NCI-H2081 treated with DMSO at 0.1 percent for 48 hours (cell line): ENCODE data around the gene TRIM62.
"Not testable (repeated sequence)": the region's sequence is repeated elsewhere in the genome, so short reads cannot be mapped to it uniquely, and the experiment has no call there.

Experiments used
- DNase-seq: peaks from one replicate; lab custom pipeline; 2025; lab: John Stamatoyannopoulos, UW

The TRIM62 gene

DNA sequence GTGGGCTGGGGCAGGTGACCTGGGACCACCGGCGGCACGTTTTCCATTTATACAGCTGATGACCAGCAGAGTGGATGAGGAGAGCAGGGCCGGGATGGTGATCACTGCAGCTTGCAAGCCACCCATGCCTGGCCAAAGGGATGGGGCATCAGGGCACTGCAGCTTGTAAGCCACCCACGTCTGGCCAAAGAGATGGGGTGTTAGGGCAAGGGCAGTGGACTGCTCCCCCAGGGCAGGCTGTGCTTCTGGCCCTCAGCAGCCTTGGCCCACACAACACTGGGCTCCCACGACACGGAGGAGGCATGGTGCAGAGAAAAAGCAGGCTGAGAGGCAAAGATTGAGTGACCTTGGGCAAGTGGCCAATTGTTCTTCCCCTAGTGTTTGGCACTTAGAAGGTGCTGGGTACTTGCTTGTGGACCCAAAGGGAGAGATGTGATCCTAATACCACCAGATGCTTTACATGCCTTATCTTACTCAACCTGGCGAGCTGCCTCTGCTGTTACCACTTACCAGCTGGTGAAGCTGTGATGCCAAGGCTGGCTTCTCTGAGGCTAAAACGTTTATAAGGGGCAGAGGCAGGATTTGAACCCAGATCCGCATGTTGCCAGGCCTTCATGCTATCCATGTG lies 48.3 kb downstream of the TRIM62 start:
- no peak for DNase-seq

DNA sequence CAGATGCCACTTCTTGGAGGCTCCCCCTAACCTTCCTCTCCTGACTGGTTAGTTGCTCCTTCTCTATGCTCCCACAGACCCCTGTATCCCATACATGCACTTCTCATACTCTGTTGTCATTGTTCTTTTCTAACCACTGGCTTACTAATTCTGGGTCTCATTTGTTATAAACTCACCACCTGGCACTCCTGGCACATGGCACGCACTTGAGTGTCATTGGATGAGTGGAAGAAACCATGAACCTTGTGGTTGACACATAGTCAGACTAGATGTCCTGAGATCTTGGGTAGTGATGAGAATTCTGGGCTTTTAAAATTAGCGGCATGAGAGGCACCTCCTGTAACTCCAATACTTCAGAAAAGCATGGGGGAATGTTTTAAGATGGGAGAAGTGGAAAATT lies 49.3 kb downstream of the TRIM62 start:
- no peak for DNase-seq

GRCh38 chr1:33131191-33131590 lies 50.7 kb downstream of the TRIM62 start:
- DNase-seq = no peak

GRCh38 chr1:33130297-33130696 lies 51.5 kb downstream of the TRIM62 start:
- no peak for DNase-seq

DNA sequence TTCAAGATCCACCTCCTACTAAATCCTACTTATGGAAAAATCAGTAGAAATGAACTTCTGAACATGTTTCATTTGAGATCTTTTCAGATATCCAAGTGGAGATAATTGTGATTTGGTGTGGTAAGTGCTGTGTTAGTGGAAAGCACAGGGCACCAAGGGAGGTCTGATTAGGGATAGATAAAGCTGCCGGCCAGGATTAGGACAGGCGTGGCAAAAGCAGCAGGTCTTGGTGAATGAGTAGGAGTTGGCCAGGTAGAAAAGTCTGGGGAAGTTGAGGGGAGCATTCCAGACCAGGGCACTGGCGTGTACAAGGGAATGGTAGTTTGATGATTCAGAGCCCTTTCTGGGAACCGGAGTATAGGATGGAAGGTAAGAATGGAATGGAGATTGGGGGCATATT lies 53.1 kb downstream of the TRIM62 start:
- DNase-seq = no peak

GRCh38 chr1:33127001-33127823 lies 54.6 kb downstream of the TRIM62 start:
- peak; percentile 99 for DNase-seq

DNA sequence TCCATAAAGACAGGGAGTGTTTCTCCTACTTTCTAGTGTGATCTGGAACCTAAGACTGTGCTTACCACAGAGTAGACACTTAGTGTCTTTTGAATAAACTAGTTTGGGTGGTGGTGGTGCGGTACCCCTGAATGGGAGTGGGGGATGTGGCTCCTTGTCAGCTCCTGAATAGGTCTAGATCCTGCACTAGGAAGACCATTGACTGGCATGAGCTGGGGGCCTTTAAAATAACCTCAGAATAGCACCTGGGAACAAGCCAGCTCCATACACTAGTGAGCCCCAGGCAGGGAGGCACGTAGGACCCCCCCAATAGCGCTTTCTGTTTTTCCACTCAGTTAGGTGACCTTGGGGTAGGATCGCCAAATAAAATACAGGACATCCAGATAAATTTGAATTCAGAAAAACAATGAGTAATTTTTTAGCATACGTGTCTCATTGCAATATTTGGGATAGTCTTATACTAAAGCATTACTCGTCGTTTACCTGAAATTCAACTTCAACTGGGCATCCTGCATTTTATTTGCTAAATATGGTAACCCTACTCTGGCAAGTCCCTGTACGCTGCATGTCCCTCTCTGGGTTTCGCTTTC lies 55.3 kb downstream of the TRIM62 start:
- no peak for DNase-seq

DNA sequence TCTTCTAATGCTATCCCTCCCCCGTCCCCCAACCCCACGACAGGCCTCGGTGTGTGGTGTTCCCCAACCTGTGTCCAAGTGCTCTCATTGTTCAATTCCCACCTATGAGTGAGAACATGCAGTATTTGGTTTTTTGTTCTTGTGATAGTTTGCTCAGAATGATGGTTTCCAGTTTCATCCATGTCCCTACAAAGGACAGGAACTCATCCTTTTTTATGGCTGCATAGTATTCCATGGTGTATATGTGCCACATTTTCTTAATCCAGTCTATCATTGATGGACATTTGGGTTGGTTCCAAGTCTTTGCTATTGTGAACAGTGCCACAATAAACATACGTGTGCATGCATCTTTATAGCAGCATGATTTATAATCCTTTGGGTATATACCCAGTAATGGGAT lies 57.2 kb downstream of the TRIM62 start:
- DNase-seq = not testable (repeated sequence)

GRCh38 chr1:33123266-33123665 lies 58.6 kb downstream of the TRIM62 start:
- DNase-seq = no peak

DNA sequence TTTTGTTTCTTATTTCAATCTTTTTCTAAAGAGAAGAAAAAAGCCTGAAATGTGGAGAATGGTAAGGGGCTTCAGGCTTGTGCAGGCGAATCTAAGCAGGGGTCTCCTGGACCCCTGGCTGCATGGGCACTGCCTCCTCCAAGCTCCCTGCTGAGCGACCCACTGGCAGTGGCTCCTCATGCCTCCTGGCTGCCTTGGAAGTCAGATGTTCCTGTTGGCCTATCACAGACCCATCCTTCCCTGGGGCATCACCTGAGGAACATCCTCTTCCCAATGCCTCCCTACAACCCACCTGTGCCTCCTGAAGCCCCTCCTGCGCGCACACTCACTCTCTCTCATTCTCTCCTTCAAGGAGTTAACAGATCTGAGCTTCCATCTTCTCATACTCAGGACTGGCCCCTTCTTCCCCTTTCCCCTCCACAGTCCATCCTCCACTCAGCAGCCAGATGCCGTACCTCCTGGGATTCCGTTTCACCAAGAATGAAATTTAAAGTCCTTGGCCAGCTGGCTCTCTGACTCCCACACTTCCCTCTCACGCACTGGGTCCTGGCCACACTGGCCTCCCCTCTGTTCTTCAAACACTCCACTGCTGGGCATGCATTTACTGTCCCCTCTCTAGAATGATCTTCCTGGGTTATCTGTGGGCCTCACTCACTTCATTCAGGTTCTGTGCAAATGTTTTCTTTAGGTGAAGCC lies 59.2 kb downstream of the TRIM62 start:
- no peak for DNase-seq

GRCh38 chr1:33121728-33122127 lies 60.1 kb downstream of the TRIM62 start:
- DNase-seq = no peak

- DNase-seq = no peak
These were observed 61.2 kb downstream of the TRIM62 start for GRCh38 chr1:33120436-33121231.

GRCh38 chr1:33119532-33120217 lies 62.2 kb downstream of the TRIM62 start:
- DNase-seq = no peak

DNA sequence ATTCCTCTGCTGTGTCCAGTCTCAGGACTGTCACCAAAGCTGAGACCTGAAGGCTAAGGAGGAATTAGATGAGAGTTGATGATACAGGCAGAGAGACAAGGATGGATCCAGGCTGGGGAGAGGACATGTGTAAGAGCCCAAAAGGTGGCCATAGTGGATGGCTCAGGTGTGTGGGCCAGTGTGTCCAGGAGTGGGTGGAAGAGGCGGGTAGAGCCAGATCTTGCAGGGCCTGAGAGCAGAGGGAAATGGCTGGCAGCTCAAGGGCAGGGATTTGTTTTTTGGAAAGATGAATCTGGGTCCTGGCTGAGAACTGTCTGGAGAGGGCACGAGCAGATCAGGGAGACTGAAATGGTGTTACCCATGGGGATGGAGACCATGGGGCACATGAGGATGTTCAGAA lies 62.8 kb downstream of the TRIM62 start:
- no peak for DNase-seq

DNA sequence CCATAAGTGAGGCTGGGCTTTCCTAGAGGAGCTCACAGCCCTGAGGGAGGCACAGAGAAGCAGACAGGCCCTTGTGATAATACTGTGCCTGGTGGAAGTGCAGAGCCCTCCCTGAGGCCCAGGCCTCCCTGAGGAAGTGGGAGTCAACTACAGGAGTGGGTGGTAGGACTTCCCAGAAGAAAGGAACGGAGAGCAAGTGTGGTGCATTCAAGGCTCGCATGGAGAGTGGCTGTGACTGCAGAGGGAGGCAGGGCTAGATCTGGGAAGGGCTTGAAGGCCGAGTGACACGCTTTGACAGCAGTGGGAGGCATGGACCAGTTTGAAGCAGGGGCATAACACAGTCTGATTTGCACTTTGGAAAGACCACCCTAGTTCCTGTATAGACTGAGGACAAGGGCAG lies 63.6 kb downstream of the TRIM62 start:
- DNase-seq = no peak

DNA sequence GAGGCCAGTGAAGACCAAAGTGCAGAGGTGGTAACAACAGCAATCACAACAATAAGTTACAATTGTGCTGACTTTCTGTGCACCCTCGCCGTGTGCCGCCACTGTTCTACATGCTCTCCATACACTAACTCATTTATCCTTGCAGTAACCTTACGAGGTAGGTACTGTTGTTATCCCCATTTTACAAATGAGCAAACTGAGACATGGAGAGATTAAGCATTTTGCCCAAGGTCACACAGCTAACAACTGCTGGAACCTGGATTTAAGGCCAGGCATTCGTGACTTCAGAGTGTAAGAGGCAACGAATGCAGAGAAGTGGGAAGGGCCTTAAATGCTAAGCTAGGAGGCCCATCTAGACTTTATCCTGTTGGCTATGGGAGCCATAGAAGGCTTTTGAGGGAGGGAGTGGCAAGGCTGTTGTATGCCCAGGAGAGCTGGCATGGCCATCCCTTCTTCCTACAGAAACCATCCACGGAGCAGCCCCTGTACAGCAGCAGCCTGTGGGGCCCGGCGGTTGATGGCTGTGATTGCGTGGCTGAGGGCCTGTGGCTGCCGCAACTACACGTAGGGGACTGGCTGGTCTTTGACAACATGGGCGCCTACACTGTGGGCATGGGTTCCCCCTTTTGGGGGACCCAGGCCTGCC lies 64.3 kb downstream of the TRIM62 start:
- DNase-seq = no peak

GRCh38 chr1:33111965-33112364 lies 69.9 kb downstream of the TRIM62 start:
- DNase-seq = no peak

- DNase-seq = no peak
These were observed 71.4 kb downstream of the TRIM62 start for GRCh38 chr1:33110477-33110876.

DNA sequence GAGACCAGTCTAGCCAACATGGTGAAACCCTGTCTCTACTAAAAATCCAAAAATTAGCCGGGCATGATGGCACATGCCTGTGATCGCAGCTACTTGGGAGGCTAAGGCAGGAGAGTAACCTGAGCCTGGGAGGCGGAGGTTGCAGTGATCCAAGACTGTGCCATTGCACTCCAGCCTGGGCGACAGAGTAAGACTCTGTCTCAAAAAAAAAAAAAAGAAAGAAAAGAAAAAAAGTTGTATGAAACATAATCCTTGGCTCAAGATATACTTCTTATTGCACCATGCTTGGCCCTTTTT lies 81.8 kb downstream of the TRIM62 start:
- not testable (repeated sequence) for DNase-seq

DNA sequence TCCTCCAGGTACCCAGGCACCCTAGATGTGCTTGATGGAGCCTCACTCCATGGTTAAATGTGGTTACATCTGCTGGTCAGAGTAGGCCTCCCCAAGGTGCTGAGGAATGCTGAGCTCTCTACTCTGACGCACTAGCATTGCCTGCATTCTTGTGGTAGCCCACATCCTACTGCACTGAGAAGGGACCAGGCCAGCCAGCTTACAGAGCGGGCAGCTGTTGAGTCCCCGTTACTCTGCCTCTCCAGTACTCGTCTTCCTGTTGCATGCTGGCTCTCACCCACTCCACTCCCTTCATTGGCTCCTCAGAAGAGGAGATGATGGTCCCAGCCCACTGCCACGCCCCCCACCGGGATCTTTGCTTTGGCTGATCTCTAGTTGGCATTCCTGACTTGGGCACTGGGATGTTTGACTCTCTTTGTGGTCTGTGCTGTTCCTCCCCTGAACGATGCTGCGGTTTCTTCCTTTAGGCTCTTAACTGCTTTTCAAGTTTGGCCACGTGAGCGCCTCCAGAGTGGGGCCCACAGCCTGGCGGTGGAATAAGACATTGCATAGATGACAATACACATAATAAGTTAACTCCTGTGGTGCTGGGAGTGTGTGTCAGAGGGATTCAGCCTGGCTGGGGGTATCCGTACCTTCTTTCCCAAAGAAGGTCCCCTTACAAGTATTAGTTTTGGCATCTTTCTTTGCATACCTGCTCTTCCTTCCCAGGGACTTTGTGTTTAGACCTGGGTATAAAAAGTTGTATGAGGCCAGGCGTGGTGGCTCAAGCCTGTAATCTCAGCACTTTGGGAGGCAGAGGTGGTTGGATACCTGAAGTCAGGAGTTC lies 82.3 kb downstream of the TRIM62 start:
- no peak for DNase-seq
